GM19193 (cell line): Measurements from ENCODE around the gene SIRPA.
A peak's percentile ranks its signal among the peaks of the same experiment; 100 is the strongest.

Experiments
- POLR2A ChIP-seq: IDR thresholded peaks from 4 replicates; pipeline ENCODE4 v1.6.1; 2011; ENCODE audit not compliant: insufficient read depth, insufficient read length; ENCODE audit errors: extremely low read depth

The SIRPA gene

GRCh38 chr20:1891263-1892118 lies 3.7 kb upstream of the SIRPA start:
- no peak for TF ChIP-seq POLR2A

GRCh38 chr20:1892119-1892385 lies 3.2 kb upstream of the SIRPA start:
- no peak for TF ChIP-seq POLR2A

GRCh38 chr20:1893721-1894470 lies 1.3 kb upstream of the SIRPA start:
- TF ChIP-seq POLR2A, result no peak

DNA sequence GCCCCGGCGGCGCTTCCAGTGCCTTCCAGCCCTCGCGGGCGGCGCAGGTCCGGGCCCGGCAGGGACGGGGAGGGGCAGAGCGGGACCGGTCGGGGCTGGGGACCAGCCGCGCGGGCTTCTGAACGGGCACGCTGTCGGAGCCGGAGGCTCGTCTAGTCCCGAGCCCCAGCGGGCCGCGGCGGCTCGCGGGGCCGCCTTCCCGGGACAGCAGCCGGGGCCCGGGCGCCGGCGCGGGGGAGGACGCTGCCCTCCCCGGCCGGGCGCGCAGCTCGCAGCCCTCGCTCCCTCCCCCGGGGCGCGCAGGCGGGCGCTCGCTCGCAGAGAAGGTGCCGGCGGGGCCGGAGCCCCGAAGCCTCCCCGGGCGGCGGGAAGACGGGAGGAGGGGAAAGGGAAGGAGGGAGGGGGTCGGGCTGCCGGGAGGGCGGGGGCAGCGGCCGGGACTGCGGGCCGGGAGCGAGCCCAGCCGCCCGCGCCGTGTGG lies 696 bp upstream of the SIRPA start:
- peak; percentile 31 for TF ChIP-seq POLR2A

DNA sequence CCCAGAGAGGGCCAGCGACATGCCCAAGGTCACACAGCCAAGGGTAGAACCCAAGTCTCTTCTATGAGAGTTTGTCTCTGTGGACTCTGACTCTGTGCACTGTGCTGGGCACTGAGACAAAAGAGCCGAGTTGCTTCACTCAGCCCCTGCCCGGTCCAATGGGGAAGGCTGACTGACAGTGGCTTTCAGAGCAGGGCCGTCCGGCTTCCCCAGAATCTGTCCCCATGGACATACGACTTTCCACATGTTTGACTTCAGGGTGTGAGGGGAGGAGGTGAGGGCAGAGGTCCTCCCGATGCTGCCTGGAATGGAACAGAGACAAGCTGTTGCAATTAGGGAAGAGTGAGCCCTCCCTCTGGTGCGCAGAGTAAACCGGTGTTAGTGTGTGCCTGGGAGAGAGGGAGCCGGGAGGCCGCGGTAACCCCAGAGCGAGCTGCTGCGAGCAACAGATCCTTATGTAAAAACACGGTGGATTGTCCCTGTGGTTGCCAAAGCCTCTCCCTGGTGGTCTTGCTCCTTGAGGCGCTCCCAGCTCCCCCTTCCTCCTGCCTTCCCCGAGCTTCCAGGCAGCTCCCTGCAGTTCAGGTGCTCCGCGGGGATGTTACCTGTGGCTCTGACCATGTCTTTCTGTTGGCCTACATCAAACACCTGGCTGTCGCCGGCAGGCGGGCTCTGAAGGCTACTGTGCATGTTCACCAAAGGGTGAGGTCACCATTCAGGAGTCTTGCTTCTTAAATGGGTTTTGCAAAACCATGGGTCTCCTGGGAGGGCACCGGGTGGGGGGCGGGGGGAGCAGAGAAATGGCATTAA lies 672 bp downstream of the SIRPA start:
- TF ChIP-seq POLR2A, result peak; percentile 16

DNA sequence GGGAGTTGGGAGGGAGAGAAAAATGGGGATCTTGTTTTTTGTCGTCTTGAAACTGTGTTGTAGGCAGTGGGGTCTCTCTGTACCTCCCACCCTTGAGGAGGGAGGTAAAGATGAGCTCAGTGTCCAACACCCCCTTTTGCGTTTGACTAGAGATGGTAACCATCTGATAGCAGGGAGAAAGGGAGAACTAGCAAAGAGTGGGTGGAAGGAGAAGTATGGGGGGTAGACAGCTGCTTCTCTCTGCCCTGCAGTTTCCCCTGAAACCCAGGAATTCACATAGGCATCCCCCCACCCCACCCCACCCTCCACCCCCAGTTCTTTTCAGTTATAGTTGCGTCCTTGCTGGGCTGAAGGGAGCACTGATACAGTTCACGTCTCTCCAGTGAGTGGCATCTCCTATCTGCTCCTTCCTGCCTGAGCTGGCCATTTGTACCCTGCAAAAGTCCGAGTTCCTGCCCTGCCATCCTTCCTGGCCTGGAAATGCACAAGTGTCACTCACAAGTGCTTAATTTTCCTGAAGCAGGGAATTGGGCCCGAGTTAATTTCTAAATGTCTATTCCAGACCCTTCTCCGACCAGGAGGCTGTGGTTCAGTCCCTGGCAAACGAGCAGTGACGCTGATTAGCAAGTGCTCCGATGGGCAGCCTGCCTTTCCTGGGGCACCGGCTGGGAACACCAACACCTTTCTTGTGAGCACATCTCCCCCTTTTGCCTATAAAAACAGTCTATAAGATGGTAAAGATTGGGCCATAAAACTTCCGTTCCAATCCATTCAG lies 1.5 kb downstream of the SIRPA start:
- TF ChIP-seq POLR2A, result no peak

DNA sequence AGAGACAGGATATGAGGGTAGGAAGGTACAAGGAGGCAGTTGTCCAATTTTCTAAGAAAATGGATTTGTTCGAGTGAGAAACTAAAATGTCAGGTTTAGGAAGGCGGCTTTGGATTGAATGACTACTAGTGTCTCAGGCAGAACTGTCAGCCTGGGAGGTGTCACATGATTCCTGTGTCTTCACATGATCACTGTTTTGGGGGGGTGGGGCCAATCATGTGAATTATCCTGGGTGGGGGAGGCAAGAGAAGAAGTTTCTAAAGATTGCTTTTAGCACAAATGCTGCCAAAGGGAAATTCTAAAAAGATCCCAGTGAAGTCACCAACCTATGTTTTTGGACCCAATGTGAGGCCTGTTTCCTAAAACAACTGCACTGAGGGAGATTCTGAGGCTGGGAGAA lies 2.3 kb downstream of the SIRPA start:
- TF ChIP-seq POLR2A, result no peak

- no peak for TF ChIP-seq POLR2A
Observed at GRCh38 chr20:1897965-1898464, 2.8 kb downstream of the SIRPA start.

DNA sequence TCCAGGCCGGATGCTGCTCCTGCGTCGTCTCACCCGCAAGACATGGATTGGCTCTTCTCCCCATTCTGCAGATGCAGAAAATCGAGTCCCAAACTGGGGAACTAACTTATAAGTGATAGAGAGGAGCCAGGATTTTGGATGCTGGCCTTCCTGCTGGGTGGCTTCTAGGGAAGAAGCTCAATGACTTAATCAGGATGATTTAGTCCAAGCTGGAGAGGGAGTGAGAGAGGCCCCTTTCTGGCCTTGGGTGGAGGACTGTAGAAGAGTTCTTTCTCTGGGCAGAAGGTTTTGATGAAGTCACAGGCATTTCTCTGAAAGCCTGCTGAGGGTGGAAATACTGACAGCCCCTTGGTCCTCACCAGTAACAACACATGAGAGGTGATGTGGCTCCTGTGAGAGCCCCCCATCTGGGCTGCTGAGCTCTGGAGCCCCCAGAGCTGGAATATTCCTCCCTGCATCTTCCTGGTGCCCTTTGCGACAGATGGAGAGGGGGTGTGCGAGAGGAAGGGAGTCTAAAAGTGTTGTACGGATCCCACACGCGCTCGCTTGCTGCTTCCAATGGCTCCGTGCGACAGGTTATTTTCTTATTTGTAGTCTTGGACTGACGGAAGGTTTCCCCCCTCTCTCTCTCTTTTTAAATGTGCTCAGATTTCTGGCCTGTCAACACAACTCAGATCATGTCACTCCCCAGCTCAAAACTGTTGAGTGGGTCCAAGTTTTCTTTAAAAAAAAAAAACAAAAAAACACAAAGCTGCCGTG lies 3.5 kb downstream of the SIRPA start:
- no peak for TF ChIP-seq POLR2A

- no peak for TF ChIP-seq POLR2A
Observed at GRCh38 chr20:1899241-1899525, 4.0 kb downstream of the SIRPA start.

- no peak for TF ChIP-seq POLR2A
Observed at GRCh38 chr20:1900321-1900801, 5.2 kb downstream of the SIRPA start.

DNA sequence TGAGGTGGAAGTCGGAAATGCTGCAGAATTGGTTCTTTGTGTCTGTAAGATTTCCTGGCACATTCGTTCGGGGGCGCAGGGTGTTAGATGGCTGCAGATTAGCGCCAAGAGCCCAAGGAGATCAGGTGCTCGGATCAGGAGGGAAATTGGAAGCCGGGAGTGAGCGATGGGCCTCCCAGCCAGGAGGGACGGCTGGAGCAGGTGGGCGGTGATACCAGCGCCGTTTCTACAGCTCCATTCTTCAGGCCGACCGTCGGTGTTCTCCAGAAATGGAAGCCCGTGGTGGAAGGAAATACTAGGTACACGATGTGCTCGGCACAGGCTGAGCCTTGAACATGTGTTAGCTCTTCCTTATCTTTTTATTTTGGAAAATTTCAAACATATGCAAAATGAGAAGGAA lies 6.5 kb downstream of the SIRPA start:
- TF ChIP-seq POLR2A, result no peak

DNA sequence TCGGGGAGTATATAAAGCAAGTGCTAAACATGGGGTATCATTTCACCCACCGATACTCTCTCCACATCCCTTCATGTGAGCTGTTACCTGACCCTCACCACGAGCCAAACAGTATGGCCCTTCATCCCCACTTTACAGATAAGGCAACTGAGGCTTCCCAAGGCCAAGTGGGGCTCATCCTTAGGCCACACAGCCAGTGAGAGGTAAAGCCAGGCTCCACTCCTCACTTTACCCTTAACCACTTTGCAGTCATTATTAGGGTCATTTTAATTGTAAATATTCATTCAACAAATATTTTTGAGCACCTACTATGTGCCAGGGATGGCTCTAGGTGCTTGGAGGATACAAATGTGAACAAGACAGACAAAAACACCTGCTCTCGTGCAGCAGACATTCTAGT lies 7.0 kb downstream of the SIRPA start:
- no peak for TF ChIP-seq POLR2A

- no peak for TF ChIP-seq POLR2A
Observed at GRCh38 chr20:1904135-1904534, 8.9 kb downstream of the SIRPA start.
